K562 (cell line): Measurements from ENCODE around the gene TSC1. TPM values are rescaled to one million over a fixed set of nuclear protein-coding genes. Genes with fewer than 3 reads are reported as not detected.
A peak's percentile ranks its signal among the peaks of the same experiment; 100 is the strongest.

Experiments
- BCL6 ChIP-seq: fragments of 250-450 bp; sonication (Bioruptor Pico); IDR thresholded peaks from 2 replicates; pipeline ENCODE4 v1.4.0; 2020
- BHLHE40 ChIP-seq: IDR thresholded peaks from 2 replicates; pipeline ENCODE4 v1.6.1; 2011; ENCODE audit warnings: low read length, improper control_type of control experiment
- CTBP1 ChIP-seq: fragments of 450-650 bp; IDR thresholded peaks from 2 replicates; pipeline ENCODE4 v1.6.1; 2016; ENCODE audit warnings: borderline replicate concordance
- FOXA3 ChIP-seq, 2 experiments: fragments of 450-650 bp in 1 of 2; sonication (generic) in 1 of 2; formaldehyde crosslinking; IDR thresholded peaks in 1 of 2; conservative IDR thresholded peaks in 1 of 2; 2 replicates each; pipeline versions ENCODE4 v1.4.0 to v1.8.0; 2020 to 2022; ENCODE audit warnings: mild to moderate bottlenecking in 2 of 2, missing genetic modification reagents in 1 of 2
- HDAC1 ChIP-seq, 2 experiments: fragments of 450-650 bp; IDR thresholded peaks; 2 replicates each; pipeline ENCODE4 v1.6.1; 2016 to 2017; ENCODE audit warnings: inconsistent platforms in 1 of 2, mild to moderate bottlenecking in 1 of 2, moderate library complexity in 1 of 2
- MXI1 ChIP-seq: IDR thresholded peaks from 2 replicates; pipeline ENCODE4 v1.6.1; 2011; ENCODE audit warnings: low read depth, mild to moderate bottlenecking, improper control_type of control experiment, low read length
- SLC30A9 ChIP-seq: fragments of 250-450 bp; sonication (Bioruptor Pico); IDR thresholded peaks from 2 replicates; pipeline ENCODE4 v1.8.0; 2022; ENCODE audit warnings: mild to moderate bottlenecking, moderate library complexity
- ZNF57 ChIP-seq: fragments of 450-650 bp; formaldehyde crosslinking; IDR thresholded peaks from 2 replicates; pipeline ENCODE4 v1.4.0; 2020; ENCODE audit warnings: mild to moderate bottlenecking, moderate library complexity
- ZNF79 ChIP-seq: fragments of 250-450 bp; sonication (Bioruptor Pico); IDR thresholded peaks from 2 replicates; pipeline ENCODE4 v1.4.0; 2020; ENCODE audit warnings: low read depth, mild to moderate bottlenecking, moderate library complexity
- polyA plus RNA-seq, 8 experiments: library from polyadenylated mRNA; depleted of rRNA in 4 of 8; stranded (reverse) in 5 of 8; unstranded in 3 of 8; fragments of >200 nt; fragmentation: Nextera tagmentation in 2 of 8; fragmentation: Illumina TruSeq in 1 of 8; extraction: Ambion mirVana in 2 of 8; extraction: Trizol in 1 of 8; gene quantifications; 2 replicates each; pipeline versions ENCODE4 v1.2.1 to v1.2.3, GENCODE V29; 2011 to 2014; ENCODE audit warnings: inconsistent platforms in 1 of 8, missing spikeins in 1 of 8
- total RNA-seq, 7 experiments: library from RNA; depleted of rRNA in 6 of 7; stranded (reverse); fragments of >200 nt in 6 of 7; fragmentation: Illumina TruSeq in 2 of 7; extraction: Trizol in 2 of 7; gene quantifications; 2 replicates each; pipeline versions ENCODE4 v1.2.1 to v1.2.3, GENCODE V29; 2011 to 2021; ENCODE audit warnings: low replicate concordance in 1 of 7
- TF ChIP-seq, protein P1 (sequence below): sonication (generic); formaldehyde crosslinking; IDR thresholded peaks from 2 replicates; pipeline ENCODE4 v1.8.0; 2023; ENCODE audit warnings: missing genetic modification reagents, mild to moderate bottlenecking, borderline replicate concordance
- TF ChIP-seq, protein P2 (sequence below), 2 experiments: fragments of 450-650 bp; IDR thresholded peaks; 2 replicates each; pipeline ENCODE4 v1.6.1; 2018; ENCODE audit warnings: mild to moderate bottlenecking in 2 of 2, low read depth in 1 of 2; ENCODE audit not compliant: partially characterized antibody in 2 of 2
- TF ChIP-seq, protein P3 (sequence below): fragments of 200-800 bp; sonication (Bioruptor generic); IDR thresholded peaks from 2 replicates; pipeline ENCODE4 v1.6.1; 2017; ENCODE audit warnings: missing genetic modification characterization, missing compliant biosample characterization
- TF ChIP-seq, protein P4 (sequence below): fragments of 250-450 bp; sonication (Bioruptor Pico); IDR thresholded peaks from 2 replicates; pipeline ENCODE4 v1.5.0; 2020; ENCODE audit warnings: mild to moderate bottlenecking, borderline replicate concordance

TSC1 gene
- total and polyA plus RNA-seq, 9 of the 15 experiments (the other 6 are each of a cell fraction or from before 2014, with no cell fraction given), result 6.9 to 37.6 (median 18.6) TPM

DNA sequence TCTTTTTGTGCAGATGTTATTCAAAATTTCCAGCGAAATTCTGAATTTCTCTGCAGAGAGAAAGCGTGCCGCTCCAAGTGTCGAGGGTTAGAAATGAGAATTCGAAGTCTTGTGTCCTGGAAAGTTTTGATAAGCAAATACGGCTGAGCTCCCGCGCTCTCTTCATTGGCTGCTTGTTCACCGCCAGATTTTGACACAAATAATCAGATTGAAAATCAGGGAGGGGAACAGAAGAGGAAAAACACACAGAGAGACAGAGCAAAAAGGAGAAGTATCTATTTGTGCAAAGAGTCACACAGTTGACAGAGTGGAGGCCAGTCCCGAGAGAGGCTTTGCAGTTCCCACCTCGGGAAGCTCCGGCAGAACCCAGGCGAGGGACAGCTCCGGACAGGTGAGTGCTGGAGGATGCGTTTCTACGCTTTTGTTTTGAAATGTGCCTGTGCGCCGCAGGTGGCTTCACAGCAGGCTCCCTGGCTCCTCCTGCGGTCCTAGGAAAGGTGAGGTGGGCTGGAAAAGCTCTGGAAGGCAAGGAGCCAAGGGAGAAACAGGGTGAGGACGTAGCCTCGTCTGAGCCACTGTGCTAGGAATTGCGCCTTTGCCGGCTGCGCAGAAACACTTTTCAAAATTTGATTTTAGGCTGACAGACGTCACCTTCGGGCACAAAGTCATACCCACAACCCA is 34.2 kb upstream of the TSC1 start, which contains the start of gene GFI1B (continued):
- TF ChIP-seq, protein P1, sequence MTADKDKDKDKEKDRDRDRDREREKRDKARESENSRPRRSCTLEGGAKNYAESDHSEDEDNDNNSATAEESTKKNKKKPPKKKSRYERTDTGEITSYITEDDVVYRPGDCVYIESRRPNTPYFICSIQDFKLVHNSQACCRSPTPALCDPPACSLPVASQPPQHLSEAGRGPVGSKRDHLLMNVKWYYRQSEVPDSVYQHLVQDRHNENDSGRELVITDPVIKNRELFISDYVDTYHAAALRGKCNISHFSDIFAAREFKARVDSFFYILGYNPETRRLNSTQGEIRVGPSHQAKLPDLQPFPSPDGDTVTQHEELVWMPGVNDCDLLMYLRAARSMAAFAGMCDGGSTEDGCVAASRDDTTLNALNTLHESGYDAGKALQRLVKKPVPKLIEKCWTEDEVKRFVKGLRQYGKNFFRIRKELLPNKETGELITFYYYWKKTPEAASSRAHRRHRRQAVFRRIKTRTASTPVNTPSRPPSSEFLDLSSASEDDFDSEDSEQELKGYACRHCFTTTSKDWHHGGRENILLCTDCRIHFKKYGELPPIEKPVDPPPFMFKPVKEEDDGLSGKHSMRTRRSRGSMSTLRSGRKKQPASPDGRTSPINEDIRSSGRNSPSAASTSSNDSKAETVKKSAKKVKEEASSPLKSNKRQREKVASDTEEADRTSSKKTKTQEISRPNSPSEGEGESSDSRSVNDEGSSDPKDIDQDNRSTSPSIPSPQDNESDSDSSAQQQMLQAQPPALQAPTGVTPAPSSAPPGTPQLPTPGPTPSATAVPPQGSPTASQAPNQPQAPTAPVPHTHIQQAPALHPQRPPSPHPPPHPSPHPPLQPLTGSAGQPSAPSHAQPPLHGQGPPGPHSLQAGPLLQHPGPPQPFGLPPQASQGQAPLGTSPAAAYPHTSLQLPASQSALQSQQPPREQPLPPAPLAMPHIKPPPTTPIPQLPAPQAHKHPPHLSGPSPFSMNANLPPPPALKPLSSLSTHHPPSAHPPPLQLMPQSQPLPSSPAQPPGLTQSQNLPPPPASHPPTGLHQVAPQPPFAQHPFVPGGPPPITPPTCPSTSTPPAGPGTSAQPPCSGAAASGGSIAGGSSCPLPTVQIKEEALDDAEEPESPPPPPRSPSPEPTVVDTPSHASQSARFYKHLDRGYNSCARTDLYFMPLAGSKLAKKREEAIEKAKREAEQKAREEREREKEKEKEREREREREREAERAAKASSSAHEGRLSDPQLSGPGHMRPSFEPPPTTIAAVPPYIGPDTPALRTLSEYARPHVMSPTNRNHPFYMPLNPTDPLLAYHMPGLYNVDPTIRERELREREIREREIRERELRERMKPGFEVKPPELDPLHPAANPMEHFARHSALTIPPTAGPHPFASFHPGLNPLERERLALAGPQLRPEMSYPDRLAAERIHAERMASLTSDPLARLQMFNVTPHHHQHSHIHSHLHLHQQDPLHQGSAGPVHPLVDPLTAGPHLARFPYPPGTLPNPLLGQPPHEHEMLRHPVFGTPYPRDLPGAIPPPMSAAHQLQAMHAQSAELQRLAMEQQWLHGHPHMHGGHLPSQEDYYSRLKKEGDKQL, result 0 out of 2 replicates have a peak, but pooled peaks have one; percentile 50
- TF ChIP-seq BCL6 (no peak), ZNF57 (CRISPR knock-in tag) (no peak), HDAC1 (IDR thresholded peaks at IDR 0.05) (peak in 1 of 2 experiments; percentile 85; a peak in 2 of 4 replicates), SLC30A9 (CRISPR knock-in tag) (no peak), MXI1 (peak; percentile 65; the same call in 1 of the 2 replicates), ZNF79 (CRISPR knock-in tag) (no peak), FOXA3 (CRISPR knock-in tag; conservative IDR thresholded peaks at IDR 0.05 in 1 of 2, IDR thresholded peaks at IDR 0.05 in 1 of 2) (peak in 1 of 2 experiments; percentile 51; a peak in 2 of 4 replicates), BHLHE40 (no peak), CTBP1 (peak; percentile 97)
- TF ChIP-seq, protein P2, sequence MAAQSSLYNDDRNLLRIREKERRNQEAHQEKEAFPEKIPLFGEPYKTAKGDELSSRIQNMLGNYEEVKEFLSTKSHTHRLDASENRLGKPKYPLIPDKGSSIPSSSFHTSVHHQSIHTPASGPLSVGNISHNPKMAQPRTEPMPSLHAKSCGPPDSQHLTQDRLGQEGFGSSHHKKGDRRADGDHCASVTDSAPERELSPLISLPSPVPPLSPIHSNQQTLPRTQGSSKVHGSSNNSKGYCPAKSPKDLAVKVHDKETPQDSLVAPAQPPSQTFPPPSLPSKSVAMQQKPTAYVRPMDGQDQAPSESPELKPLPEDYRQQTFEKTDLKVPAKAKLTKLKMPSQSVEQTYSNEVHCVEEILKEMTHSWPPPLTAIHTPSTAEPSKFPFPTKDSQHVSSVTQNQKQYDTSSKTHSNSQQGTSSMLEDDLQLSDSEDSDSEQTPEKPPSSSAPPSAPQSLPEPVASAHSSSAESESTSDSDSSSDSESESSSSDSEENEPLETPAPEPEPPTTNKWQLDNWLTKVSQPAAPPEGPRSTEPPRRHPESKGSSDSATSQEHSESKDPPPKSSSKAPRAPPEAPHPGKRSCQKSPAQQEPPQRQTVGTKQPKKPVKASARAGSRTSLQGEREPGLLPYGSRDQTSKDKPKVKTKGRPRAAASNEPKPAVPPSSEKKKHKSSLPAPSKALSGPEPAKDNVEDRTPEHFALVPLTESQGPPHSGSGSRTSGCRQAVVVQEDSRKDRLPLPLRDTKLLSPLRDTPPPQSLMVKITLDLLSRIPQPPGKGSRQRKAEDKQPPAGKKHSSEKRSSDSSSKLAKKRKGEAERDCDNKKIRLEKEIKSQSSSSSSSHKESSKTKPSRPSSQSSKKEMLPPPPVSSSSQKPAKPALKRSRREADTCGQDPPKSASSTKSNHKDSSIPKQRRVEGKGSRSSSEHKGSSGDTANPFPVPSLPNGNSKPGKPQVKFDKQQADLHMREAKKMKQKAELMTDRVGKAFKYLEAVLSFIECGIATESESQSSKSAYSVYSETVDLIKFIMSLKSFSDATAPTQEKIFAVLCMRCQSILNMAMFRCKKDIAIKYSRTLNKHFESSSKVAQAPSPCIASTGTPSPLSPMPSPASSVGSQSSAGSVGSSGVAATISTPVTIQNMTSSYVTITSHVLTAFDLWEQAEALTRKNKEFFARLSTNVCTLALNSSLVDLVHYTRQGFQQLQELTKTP (IDR thresholded peaks at IDR 0.05; ENCODE audit: low read depth in 1 of 2, partially characterized antibody in 2 of 2), result peak in 1 of 2 experiments; percentile 52
- TF ChIP-seq, protein P3, sequence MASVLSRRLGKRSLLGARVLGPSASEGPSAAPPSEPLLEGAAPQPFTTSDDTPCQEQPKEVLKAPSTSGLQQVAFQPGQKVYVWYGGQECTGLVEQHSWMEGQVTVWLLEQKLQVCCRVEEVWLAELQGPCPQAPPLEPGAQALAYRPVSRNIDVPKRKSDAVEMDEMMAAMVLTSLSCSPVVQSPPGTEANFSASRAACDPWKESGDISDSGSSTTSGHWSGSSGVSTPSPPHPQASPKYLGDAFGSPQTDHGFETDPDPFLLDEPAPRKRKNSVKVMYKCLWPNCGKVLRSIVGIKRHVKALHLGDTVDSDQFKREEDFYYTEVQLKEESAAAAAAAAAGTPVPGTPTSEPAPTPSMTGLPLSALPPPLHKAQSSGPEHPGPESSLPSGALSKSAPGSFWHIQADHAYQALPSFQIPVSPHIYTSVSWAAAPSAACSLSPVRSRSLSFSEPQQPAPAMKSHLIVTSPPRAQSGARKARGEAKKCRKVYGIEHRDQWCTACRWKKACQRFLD (CRISPR knock-in tag), result no peak
- TF ChIP-seq, protein P4, sequence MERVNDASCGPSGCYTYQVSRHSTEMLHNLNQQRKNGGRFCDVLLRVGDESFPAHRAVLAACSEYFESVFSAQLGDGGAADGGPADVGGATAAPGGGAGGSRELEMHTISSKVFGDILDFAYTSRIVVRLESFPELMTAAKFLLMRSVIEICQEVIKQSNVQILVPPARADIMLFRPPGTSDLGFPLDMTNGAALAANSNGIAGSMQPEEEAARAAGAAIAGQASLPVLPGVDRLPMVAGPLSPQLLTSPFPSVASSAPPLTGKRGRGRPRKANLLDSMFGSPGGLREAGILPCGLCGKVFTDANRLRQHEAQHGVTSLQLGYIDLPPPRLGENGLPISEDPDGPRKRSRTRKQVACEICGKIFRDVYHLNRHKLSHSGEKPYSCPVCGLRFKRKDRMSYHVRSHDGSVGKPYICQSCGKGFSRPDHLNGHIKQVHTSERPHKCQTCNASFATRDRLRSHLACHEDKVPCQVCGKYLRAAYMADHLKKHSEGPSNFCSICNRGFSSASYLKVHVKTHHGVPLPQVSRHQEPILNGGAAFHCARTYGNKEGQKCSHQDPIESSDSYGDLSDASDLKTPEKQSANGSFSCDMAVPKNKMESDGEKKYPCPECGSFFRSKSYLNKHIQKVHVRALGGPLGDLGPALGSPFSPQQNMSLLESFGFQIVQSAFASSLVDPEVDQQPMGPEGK (CRISPR knock-in tag), result no peak
